GM23338 (cell line): ENCODE data around the gene HSD11B1L. TPM values are rescaled to one million over a fixed set of nuclear protein-coding genes. Genes with fewer than 3 reads are reported as not detected.
A peak's percentile ranks its signal among the peaks of the same experiment; 100 is the strongest.

Source experiments
- ATAC-seq: fragments of 200-7000 bp; cut with Tn5 transposase; 3 replicates; pipeline ENCODE4 v1.9.1; 2020
- DNase-seq: peaks from one replicate; pipeline ENCODE4 v3.0.0-alpha.2; 2015; ENCODE audit warnings: low spot score
- H2AFZ ChIP-seq: fragments of 200-600 bp; sonication (generic); 2 replicates; pipeline ENCODE4 v1.8.0; 2016; ENCODE audit warnings: antibody characterized with exemption, mild to moderate bottlenecking, moderate library complexity
- H3F3A ChIP-seq: fragments of 200-600 bp; sonication (generic); replicated peaks from 2 replicates; pipeline ENCODE4 v1.8.0; 2017; ENCODE audit warnings: antibody characterized with exemption, mixed run types, low read depth
- H3K27ac ChIP-seq: fragments of 200-600 bp; sonication (generic); 2 replicates; pipeline ENCODE4 v1.6.1; 2016; ENCODE audit warnings: low read depth
- H3K27me3 ChIP-seq: fragments of 200-600 bp; sonication (generic); 2 replicates; pipeline ENCODE4 v1.8.0; 2016; ENCODE audit warnings: mild to moderate bottlenecking, mixed run types, moderate library complexity; ENCODE audit not compliant: insufficient read depth
- H3K36me3 ChIP-seq: fragments of 200-600 bp; sonication (generic); 2 replicates; pipeline ENCODE4 v1.8.0; 2016; ENCODE audit warnings: mild to moderate bottlenecking; ENCODE audit not compliant: insufficient read depth
- H3K4me1 ChIP-seq: fragments of 200-600 bp; sonication (generic); 2 replicates; pipeline ENCODE4 v1.8.0; 2016; ENCODE audit warnings: mild to moderate bottlenecking, moderate library complexity; ENCODE audit not compliant: insufficient read depth
- H3K4me2 ChIP-seq: fragments of 200-600 bp; sonication (generic); 2 replicates; pipeline ENCODE4 v1.7.1; 2017; ENCODE audit warnings: mixed run types
- H3K4me3 ChIP-seq: fragments of 200-600 bp; sonication (generic); 2 replicates; pipeline ENCODE4 v1.6.1; 2016; ENCODE audit warnings: mixed run types
- H3K79me2 ChIP-seq: fragments of 200-600 bp; sonication (generic); replicated peaks from 2 replicates; pipeline ENCODE4 v1.8.0; 2017; ENCODE audit warnings: mild to moderate bottlenecking; ENCODE audit not compliant: insufficient read depth
- H3K9me2 ChIP-seq: fragments of 200-600 bp; sonication (generic); 2 replicates; pipeline ENCODE4 v1.8.0; 2017; ENCODE audit not compliant: insufficient read depth
- H4K20me1 ChIP-seq: fragments of 200-600 bp; sonication (generic); replicated peaks from 2 replicates; pipeline ENCODE4 v1.8.0; 2017; ENCODE audit warnings: mild to moderate bottlenecking; ENCODE audit not compliant: insufficient read depth
- H3K27ac Mint-ChIP-seq: 2 replicates; pipeline ENCODE4 v1.8.0; 2020; ENCODE audit warnings: inconsistent platforms, mild to moderate bottlenecking, moderate library complexity, mixed read lengths
- H3K27me3 Mint-ChIP-seq: 3 replicates; pipeline ENCODE4 v1.8.0; 2022; ENCODE audit warnings: low read depth, mild to moderate bottlenecking, moderate library complexity, mixed read lengths, inconsistent platforms; ENCODE audit not compliant: insufficient read depth, poor library complexity
- H3K36me3 Mint-ChIP-seq: 3 replicates; pipeline ENCODE4 v1.8.0; 2021; ENCODE audit warnings: low read depth, mild to moderate bottlenecking, inconsistent platforms, moderate library complexity, mixed read lengths
- H3K4me1 Mint-ChIP-seq: 3 replicates; pipeline ENCODE4 v1.8.0; 2020; ENCODE audit warnings: mild to moderate bottlenecking, inconsistent platforms, mixed read lengths
- H3K4me3 Mint-ChIP-seq: 3 replicates; pipeline ENCODE4 v1.8.0; 2021; ENCODE audit warnings: moderate library complexity, mild to moderate bottlenecking, inconsistent platforms, mixed read lengths
- H3K9me3 Mint-ChIP-seq: 3 replicates; pipeline ENCODE4 v1.8.0; 2020; ENCODE audit warnings: moderate library complexity, mild to moderate bottlenecking, inconsistent platforms, mixed read lengths
- EZH2 ChIP-seq: fragments of 200-600 bp; sonication (generic); IDR thresholded peaks from one replicate; pipeline ENCODE4 v1.8.0; 2017; ENCODE audit warnings: antibody characterized with exemption, mild to moderate bottlenecking, low read depth; ENCODE audit not compliant: unreplicated experiment
- POLR2AphosphoS5 ChIP-seq: IDR thresholded peaks from 2 replicates; pipeline ENCODE4 v1.6.1; 2016; ENCODE audit warnings: antibody characterized with exemption, low read depth
- polyA plus RNA-seq: library from polyadenylated mRNA; unstranded; fragments of >200 nt; fragmentation: Nextera tagmentation; extraction: Ambion mirVana; gene quantifications from 2 replicates; pipeline ENCODE4 v1.2.1, GENCODE V29; 2016
- total RNA-seq: library from RNA; depleted of rRNA; stranded (reverse); fragments of >200 nt; shearing (Covaris generic); gene quantifications from 2 replicates; pipeline ENCODE4 v1.2.3, GENCODE V29; 2014
- TF ChIP-seq, protein P1 (sequence below): fragments of 250-450 bp; sonication (Bioruptor Pico); IDR thresholded peaks from 2 replicates; pipeline ENCODE4 v1.5.0; 2020; ENCODE audit warnings: mild to moderate bottlenecking, moderate library complexity

The HSD11B1L gene
- total and polyA plus RNA-seq, 2 experiments from 2014 or later = 12.9 to 18.4 TPM

DNA sequence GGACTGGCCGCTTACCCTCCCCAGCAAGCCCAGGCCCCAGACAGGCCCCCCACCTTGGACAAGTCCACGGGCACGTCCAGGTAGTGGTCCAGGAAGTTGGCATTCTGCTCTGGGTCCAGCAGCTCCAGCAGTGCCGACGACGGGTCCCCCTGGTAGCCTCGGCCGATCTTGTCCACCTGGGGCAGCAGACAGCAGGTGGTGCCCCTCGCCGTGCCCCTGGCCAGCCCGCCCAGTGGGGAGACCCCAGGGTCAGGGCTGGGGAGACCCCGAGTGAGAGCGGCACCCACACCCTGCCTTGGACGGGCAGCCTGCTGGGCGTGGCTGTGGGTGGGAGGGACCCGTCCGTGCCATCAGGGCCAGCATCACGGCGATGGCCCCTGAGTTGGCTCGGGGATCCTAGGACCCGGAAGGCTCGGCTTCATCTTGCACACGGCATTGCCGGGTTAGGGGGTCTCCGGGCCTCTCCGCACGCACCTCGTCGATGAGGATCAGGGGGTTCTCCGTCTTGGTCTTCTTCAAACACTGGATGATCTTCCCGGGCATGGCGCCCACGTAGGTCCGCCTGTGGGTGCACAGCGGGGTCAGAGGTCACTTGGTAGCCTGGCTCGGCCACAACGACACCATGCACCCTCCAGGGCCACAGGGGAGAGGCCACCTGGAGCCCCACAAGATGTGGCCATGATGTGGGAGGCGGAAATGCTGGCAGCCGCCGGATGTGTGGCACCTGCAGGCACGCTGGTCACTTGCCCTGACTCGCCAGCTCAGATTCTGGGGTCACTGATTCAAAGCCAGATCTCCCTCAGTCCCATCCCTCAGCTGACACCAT, 15.6 kb downstream of the HSD11B1L start:
- Mint-ChIP-seq H3K27me3 (peaks cover 50% of the 10 kb centered on the region), H3K4me3 (no peak overlapping the region), H3K27ac (no peak overlapping the region), H3K36me3 (peaks cover 83% of the 10 kb centered on the region), H3K4me1 (0 out of 3 replicates have a peak, but pooled peaks cover 4% of the 10 kb centered on the region), H3K9me3 (peaks cover 3% of the 10 kb centered on the region; the same call in 2 of the 3 replicates)
- Histone ChIP-seq H3K4me1 (no peaks in the 10 kb centered on the region), H4K20me1 (peaks cover 13% of the 10 kb centered on the region; the same call in 1 of the 2 replicates), H3K4me3 (no peak overlapping the region), H2AFZ (no peak overlapping the region), H3F3A (peaks cover 16% of the 10 kb centered on the region), H3K79me2 (peaks cover 13% of the 10 kb centered on the region), H3K27ac (no peak overlapping the region), H3K27me3 (no peaks in the 10 kb centered on the region), H3K36me3 (no peaks in the 10 kb centered on the region), H3K9me2 (no peaks in the 10 kb centered on the region), H3K4me2 (no peak overlapping the region)
- DNase-seq = peak; percentile 0
- TF ChIP-seq, protein P1, sequence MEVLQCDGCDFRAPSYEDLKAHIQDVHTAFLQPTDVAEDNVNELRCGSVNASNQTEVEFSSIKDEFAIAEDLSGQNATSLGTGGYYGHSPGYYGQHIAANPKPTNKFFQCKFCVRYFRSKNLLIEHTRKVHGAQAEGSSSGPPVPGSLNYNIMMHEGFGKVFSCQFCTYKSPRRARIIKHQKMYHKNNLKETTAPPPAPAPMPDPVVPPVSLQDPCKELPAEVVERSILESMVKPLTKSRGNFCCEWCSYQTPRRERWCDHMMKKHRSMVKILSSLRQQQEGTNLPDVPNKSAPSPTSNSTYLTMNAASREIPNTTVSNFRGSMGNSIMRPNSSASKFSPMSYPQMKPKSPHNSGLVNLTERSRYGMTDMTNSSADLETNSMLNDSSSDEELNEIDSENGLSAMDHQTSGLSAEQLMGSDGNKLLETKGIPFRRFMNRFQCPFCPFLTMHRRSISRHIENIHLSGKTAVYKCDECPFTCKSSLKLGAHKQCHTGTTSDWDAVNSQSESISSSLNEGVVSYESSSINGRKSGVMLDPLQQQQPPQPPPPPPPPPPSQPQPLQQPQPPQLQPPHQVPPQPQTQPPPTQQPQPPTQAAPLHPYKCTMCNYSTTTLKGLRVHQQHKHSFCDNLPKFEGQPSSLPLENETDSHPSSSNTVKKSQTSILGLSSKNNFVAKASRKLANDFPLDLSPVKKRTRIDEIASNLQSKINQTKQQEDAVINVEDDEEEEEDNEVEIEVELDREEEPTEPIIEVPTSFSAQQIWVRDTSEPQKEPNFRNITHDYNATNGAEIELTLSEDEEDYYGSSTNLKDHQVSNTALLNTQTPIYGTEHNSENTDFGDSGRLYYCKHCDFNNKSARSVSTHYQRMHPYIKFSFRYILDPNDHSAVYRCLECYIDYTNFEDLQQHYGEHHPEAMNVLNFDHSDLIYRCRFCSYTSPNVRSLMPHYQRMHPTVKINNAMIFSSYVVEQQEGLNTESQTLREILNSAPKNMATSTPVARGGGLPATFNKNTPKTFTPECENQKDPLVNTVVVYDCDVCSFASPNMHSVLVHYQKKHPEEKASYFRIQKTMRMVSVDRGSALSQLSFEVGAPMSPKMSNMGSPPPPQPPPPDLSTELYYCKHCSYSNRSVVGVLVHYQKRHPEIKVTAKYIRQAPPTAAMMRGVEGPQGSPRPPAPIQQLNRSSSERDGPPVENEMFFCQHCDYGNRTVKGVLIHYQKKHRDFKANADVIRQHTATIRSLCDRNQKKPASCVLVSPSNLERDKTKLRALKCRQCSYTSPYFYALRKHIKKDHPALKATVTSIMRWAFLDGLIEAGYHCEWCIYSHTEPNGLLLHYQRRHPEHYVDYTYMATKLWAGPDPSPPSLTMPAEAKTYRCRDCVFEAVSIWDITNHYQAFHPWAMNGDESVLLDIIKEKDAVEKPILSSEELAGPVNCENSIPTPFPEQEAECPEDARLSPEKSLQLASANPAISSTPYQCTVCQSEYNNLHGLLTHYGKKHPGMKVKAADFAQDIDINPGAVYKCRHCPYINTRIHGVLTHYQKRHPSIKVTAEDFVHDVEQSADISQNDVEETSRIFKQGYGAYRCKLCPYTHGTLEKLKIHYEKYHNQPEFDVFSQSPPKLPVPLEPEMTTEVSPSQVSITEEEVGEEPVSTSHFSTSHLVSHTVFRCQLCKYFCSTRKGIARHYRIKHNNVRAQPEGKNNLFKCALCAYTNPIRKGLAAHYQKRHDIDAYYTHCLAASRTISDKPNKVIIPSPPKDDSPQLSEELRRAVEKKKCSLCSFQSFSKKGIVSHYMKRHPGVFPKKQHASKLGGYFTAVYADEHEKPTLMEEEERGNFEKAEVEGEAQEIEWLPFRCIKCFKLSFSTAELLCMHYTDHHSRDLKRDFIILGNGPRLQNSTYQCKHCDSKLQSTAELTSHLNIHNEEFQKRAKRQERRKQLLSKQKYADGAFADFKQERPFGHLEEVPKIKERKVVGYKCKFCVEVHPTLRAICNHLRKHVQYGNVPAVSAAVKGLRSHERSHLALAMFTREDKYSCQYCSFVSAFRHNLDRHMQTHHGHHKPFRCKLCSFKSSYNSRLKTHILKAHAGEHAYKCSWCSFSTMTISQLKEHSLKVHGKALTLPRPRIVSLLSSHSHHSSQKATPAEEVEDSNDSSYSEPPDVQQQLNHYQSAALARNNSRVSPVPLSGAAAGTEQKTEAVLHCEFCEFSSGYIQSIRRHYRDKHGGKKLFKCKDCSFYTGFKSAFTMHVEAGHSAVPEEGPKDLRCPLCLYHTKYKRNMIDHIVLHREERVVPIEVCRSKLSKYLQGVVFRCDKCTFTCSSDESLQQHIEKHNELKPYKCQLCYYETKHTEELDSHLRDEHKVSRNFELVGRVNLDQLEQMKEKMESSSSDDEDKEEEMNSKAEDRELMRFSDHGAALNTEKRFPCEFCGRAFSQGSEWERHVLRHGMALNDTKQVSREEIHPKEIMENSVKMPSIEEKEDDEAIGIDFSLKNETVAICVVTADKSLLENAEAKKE = no peak
- TF ChIP-seq EZH2 (no peak), POLR2AphosphoS5 (peak; percentile 18; the same call in 1 of the 2 replicates)
- ATAC-seq = no peak
